ENCODE measurements around the gene ARL15.
"Not testable (repeated sequence)": the region's sequence is repeated elsewhere in the genome, so short reads cannot be mapped to it uniquely, and the experiment has no call there.

ARL15 gene

GRCh38 chr5:54013556-54014194, 296.7 kb downstream of the ARL15 start:
- no peak for DNase-seq

- no peak for DNase-seq
Measured at GRCh38 chr5:54009828-54010227, 300.5 kb downstream of the ARL15 start.

GRCh38 chr5:54009357-54009756, 301.0 kb downstream of the ARL15 start:
- no peak for DNase-seq

- DNase-seq, result no peak
Measured at GRCh38 chr5:54007827-54008777, 302.3 kb downstream of the ARL15 start.

- DNase-seq, result no peak
Measured at GRCh38 chr5:54004697-54005096, 305.7 kb downstream of the ARL15 start.

GRCh38 chr5:54002779-54003178, 307.6 kb downstream of the ARL15 start:
- DNase-seq, result no peak

- DNase-seq, result no peak
Measured at GRCh38 chr5:54001976-54002775, 308.2 kb downstream of the ARL15 start.

GRCh38 chr5:54000011-54000410, 310.4 kb downstream of the ARL15 start:
- no peak for DNase-seq

- no peak for DNase-seq
Measured at GRCh38 chr5:53997736-53998627, 312.4 kb downstream of the ARL15 start.

GRCh38 chr5:53996008-53996407, 314.4 kb downstream of the ARL15 start:
- DNase-seq, result no peak

GRCh38 chr5:53994148-53994547, 316.2 kb downstream of the ARL15 start:
- no peak for DNase-seq

- no peak for DNase-seq
Measured at GRCh38 chr5:53991942-53992341, 318.4 kb downstream of the ARL15 start.

GRCh38 chr5:53987101-53987500, 323.3 kb downstream of the ARL15 start:
- no peak for DNase-seq

- no peak for DNase-seq
Measured at GRCh38 chr5:53985796-53986195, 324.6 kb downstream of the ARL15 start.

GRCh38 chr5:53984971-53985370, 325.4 kb downstream of the ARL15 start:
- DNase-seq, result no peak

GRCh38 chr5:53983568-53984460, 326.6 kb downstream of the ARL15 start:
- DNase-seq, result no peak

- not testable (repeated sequence) for DNase-seq
Measured at GRCh38 chr5:53982319-53982718, 328.1 kb downstream of the ARL15 start.

- DNase-seq, result no peak
Measured at GRCh38 chr5:53980061-53980460, 330.3 kb downstream of the ARL15 start.

GRCh38 chr5:53974021-53974420, 336.4 kb downstream of the ARL15 start:
- DNase-seq, result peak; percentile 51

- DNase-seq, result no peak
Measured at GRCh38 chr5:53972314-53972713, 338.1 kb downstream of the ARL15 start.

- no peak for DNase-seq
Measured at GRCh38 chr5:53971551-53971950, 338.8 kb downstream of the ARL15 start.
